ENCODE results near the gene TBC1D2B. TPM values are rescaled to one million over a fixed set of nuclear protein-coding genes. Genes with fewer than 3 reads are reported as not detected.
A peak's percentile ranks its signal among the peaks of the same experiment; 100 is the strongest.
"Not testable (repeated sequence)": the region's sequence is repeated elsewhere in the genome, so short reads cannot be mapped to it uniquely, and the experiment has no call there.

Gene TBC1D2B
- total RNA-seq, 1 donor from 2014 or later = 58.1 TPM

DNA sequence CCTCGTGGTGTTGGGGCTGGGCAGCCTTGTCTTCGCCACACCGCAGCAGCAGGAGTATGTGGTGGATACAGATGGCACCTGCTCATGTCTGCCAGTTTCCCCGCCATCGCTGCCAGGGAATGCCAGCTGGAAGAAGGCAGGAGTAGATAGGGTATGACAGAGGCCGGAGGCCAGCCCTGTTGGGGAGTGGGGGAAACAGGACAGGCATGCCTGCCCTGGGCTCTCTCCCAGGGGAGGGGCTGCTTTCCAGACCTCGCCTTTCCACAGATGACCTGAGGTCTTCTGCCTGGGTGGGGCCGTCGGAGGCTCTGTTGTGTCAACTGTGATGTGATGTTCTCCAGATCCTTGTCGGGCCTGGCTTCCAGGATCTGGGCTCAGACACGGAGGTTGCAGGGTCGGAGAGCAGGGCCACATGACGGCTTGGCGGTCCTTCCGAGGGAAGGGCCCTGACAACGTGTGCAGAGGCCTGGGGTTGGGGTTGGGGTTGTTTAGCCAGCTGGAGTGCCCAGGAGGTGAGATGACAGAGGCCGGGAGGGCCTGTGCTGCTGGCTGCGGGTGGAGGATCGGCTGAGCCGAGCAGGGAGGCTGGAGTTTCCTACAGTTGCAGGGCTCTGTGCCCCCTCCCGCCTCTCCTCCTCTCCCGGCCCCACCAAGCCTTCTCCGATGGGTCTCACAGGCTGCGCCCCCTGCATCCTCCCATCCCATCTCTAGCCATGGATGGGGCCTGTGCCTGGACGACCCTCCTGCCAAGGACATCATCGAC lies 102.0 kb downstream of the TBC1D2B start:
- Mint-ChIP-seq H3K9me3 (ENCODE audit: low read depth) (no peaks in the 10 kb centered on the region), H3K27me3 (ENCODE audit: low read depth) (no peaks in the 10 kb centered on the region), H3K4me3 (ENCODE audit: unreplicated experiment) (no peak overlapping the region), H3K36me3 (ENCODE audit: low read depth) (no peaks in the 10 kb centered on the region), H3K4me1 (ENCODE audit: low read depth) (peaks cover 19% of the 10 kb centered on the region), H3K27ac (ENCODE audit: unreplicated experiment) (no peak overlapping the region)
- TF ChIP-seq, protein P1, sequence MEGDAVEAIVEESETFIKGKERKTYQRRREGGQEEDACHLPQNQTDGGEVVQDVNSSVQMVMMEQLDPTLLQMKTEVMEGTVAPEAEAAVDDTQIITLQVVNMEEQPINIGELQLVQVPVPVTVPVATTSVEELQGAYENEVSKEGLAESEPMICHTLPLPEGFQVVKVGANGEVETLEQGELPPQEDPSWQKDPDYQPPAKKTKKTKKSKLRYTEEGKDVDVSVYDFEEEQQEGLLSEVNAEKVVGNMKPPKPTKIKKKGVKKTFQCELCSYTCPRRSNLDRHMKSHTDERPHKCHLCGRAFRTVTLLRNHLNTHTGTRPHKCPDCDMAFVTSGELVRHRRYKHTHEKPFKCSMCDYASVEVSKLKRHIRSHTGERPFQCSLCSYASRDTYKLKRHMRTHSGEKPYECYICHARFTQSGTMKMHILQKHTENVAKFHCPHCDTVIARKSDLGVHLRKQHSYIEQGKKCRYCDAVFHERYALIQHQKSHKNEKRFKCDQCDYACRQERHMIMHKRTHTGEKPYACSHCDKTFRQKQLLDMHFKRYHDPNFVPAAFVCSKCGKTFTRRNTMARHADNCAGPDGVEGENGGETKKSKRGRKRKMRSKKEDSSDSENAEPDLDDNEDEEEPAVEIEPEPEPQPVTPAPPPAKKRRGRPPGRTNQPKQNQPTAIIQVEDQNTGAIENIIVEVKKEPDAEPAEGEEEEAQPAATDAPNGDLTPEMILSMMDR (IDR thresholded peaks at IDR 0.05) = no peak
- DNase-seq (ENCODE audit: low spot score) = no peak

DNA sequence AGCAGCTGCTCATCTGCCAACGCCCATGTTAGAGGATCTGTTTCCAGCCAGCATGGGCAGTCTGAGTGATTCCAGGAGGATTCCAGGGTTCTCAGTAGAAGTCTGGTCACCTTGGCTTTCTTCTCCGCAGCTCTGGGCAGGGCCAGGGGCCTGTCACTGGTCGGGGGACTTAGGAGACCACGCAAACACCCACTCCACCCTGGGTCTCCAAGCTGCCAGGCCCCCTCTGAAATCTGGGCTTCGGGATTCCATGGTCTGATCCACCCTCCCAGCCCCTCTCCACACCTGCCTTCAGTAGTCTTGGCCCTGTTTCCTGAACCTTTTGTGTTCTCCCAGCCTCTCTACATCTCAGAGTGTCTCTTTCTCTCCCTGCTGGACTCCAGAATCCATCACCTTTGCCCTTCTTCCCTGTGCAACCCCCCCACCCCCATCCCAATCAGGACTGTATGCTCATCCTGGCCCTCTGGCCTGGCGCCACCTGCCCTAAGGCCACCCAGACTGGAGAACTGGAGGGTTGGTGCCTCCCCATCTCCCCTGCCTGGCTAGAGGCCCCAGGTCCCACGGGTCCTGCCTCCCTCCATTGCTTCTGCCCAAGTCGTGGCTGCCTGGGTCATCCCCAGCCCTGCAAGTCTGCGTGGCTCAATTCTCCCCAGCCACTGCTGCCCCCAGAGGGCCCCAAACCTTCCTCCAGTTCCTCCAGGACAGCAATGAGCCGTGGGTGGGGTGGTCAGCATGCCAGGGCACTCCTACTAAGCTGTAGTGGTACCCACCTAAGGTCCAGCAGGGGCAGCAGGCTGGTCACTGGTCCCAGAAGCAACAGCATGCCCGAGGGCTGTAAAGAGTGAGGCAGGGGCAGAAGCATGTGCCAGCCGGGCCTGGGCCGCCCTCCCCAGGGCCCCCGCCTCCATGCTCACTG lies 102.8 kb downstream of the TBC1D2B start:
- H3K27ac Mint-ChIP-seq (ENCODE audit: unreplicated experiment) = no peak overlapping the region
- H3K4me1 Mint-ChIP-seq (ENCODE audit: low read depth) = peaks cover 25% of the 10 kb centered on the region
- H3K27me3 Mint-ChIP-seq (ENCODE audit: low read depth) = no peaks in the 10 kb centered on the region
- no peak overlapping the region for H3K4me3 Mint-ChIP-seq (ENCODE audit: unreplicated experiment)
- H3K9me3 Mint-ChIP-seq (ENCODE audit: low read depth) = no peaks in the 10 kb centered on the region
- no peaks in the 10 kb centered on the region for H3K36me3 Mint-ChIP-seq (ENCODE audit: low read depth)
- TF ChIP-seq, protein P1 (IDR thresholded peaks at IDR 0.05) = no peak
- DNase-seq (ENCODE audit: low spot score) = no peak

DNA sequence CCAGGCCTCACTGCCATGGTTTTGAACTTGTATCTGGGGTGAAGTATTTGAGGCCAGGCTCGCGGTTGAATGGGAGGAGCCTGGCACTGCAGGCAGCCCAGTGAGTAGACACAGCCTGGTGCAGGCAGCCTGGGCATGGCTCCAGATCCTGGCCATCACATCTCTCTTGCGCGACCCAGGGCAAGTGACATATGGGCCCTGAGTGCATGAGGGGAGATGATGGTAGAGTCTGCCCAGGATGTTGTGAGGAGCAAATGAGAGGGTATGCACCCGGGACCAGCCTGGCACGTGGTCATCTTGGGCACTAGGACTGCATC lies 103.5 kb downstream of the TBC1D2B start:
- H3K27ac Mint-ChIP-seq (ENCODE audit: unreplicated experiment) = peak overlapping the region; percentile 36
- H3K27me3 Mint-ChIP-seq (ENCODE audit: low read depth) = no peaks in the 10 kb centered on the region
- no peaks in the 10 kb centered on the region for H3K9me3 Mint-ChIP-seq (ENCODE audit: low read depth)
- TF ChIP-seq, protein P1 (IDR thresholded peaks at IDR 0.05) = no peak
- no peak for DNase-seq (ENCODE audit: low spot score)
- peaks cover 1% of the 10 kb centered on the region for H3K36me3 Mint-ChIP-seq (ENCODE audit: low read depth)
- H3K4me3 Mint-ChIP-seq (ENCODE audit: unreplicated experiment) = no peak overlapping the region
- H3K4me1 Mint-ChIP-seq (ENCODE audit: low read depth) = peaks cover 25% of the 10 kb centered on the region

DNA sequence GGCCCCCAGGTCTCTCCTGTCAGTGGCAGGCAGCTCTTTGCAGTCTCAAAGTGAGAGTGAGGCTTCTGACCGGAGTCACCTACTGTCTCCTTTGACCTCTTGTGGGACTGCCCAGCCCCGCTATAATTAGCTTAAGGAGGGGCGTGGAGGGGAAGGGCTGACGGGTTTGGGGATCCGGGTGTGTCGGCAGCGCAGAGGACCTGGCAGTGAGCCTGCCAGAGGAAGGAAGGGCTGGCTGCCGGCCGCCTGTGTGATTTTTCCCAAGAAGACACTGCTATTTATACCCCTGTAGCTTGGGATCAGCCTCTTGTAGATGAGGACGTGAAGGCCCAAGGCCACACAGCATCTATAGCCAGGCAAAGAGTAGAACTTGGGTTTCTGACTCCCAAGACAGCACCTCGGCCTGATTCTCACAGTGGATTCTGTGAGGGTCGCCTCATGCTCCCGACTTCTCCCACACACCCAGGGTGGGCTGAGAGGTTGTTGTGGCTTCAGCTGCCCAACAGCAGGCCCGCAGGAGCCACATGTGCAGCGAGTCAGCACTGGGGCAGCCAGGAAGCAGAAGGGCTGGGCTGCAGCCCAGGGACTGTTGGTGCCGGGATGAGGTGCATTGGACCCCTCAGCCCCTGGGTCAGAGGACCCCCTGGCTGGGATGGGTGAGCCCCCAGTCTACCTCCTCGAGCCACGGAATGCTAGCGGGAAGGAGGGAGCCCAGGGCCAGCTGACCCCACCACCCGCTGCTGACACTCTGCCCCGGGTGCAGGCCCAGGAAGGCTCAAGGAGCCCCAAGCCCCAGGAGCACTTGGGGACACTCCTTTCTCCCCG lies 104.0 kb downstream of the TBC1D2B start:
- peak overlapping the region; percentile 36 for H3K27ac Mint-ChIP-seq (ENCODE audit: unreplicated experiment)
- H3K36me3 Mint-ChIP-seq (ENCODE audit: low read depth); DNase-seq (ENCODE audit: low spot score); H3K27me3 Mint-ChIP-seq (ENCODE audit: low read depth); H3K9me3 Mint-ChIP-seq (ENCODE audit: low read depth); H3K4me3 Mint-ChIP-seq (ENCODE audit: unreplicated experiment): not testable (repeated sequence)
- peaks cover 25% of the 10 kb centered on the region for H3K4me1 Mint-ChIP-seq (ENCODE audit: low read depth)

DNA sequence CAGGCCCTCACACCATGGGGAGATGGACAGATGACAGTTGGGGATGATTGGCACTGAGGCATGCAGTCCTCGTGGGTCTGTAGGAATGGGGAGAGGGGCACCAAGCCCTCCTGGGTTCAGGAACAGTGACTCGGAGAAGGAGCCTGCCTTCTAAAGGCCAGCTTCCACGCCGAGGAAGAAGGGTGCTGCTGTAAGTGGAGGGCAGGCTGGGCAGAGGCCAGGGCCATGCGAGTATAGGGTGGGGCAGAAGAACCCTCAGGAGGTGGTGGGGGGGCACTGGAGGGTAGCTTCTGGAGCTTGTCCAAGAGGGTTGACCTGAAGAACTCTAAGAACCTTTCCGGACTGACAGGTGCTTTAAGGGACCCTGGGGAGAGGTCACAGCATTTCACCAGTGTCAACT lies 104.8 kb downstream of the TBC1D2B start:
- not testable (repeated sequence) for H3K27me3 Mint-ChIP-seq (ENCODE audit: low read depth); H3K36me3 Mint-ChIP-seq (ENCODE audit: low read depth); H3K27ac Mint-ChIP-seq (ENCODE audit: unreplicated experiment)

DNA sequence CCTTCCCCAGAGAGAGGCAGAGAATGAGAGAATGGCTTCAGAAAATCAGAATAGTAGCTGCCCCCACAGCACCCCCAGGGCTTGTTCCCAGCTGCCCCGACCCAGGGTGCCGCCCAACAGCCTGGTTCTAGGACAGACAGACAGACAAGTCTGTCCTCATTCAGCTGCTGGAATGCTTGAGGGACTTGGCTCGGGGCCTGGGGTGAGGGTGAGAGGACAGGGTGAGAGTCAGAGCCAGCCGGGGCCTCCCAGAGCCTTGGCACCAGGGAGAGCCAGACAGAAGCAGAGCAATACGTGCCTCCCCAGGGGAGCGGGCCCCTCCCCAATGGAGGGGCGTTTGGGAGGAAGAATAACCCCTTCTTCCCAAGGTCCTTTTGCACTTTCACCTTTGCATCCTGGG lies 105.6 kb downstream of the TBC1D2B start:
- H3K4me3 Mint-ChIP-seq (ENCODE audit: unreplicated experiment) = not testable (repeated sequence)
- peaks cover 26% of the 10 kb centered on the region for H3K4me1 Mint-ChIP-seq (ENCODE audit: low read depth)

More for the DNA sequence above, 104.8 kb downstream of the TBC1D2B start:
- H3K4me1 Mint-ChIP-seq (ENCODE audit: low read depth) = peaks cover 25% of the 10 kb centered on the region
- H3K4me3 Mint-ChIP-seq (ENCODE audit: unreplicated experiment); DNase-seq (ENCODE audit: low spot score); H3K9me3 Mint-ChIP-seq (ENCODE audit: low read depth): not testable (repeated sequence)

DNA sequence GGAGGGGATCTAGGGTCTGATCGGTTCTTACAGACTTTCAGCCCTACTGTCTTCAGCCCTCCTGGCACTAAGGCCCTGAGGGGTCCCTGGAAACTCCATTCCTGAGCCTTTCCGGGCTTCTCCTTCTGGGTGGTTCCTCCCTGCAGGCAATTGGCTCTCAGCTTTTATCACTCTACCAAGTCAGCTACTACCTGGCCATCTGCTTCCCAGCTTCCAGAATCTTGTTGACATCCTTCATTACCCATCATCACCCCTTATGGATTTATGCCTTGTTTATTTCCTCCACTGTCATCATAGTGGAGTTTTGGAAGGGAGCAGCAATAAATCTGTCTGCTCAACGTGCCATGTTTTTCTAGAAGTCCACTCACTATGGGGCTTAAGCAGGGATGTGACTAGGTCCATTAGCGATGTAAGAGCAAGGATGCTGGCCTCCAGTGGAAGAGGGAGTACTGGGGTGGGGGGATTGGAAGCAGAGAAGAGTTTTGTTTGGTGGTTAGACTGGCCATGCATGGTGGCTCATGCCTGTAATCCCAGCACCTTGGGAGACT lies 106.6 kb downstream of the TBC1D2B start:
- not testable (repeated sequence) for DNase-seq (ENCODE audit: low spot score); H3K27me3 Mint-ChIP-seq (ENCODE audit: low read depth); H3K36me3 Mint-ChIP-seq (ENCODE audit: low read depth); H3K9me3 Mint-ChIP-seq (ENCODE audit: low read depth); H3K4me3 Mint-ChIP-seq (ENCODE audit: unreplicated experiment); H3K27ac Mint-ChIP-seq (ENCODE audit: unreplicated experiment)
- peaks cover 27% of the 10 kb centered on the region for H3K4me1 Mint-ChIP-seq (ENCODE audit: low read depth)

More for the DNA sequence above, 105.6 kb downstream of the TBC1D2B start:
- not testable (repeated sequence) for H3K9me3 Mint-ChIP-seq (ENCODE audit: low read depth); H3K36me3 Mint-ChIP-seq (ENCODE audit: low read depth); H3K27me3 Mint-ChIP-seq (ENCODE audit: low read depth); H3K27ac Mint-ChIP-seq (ENCODE audit: unreplicated experiment); DNase-seq (ENCODE audit: low spot score)
